PC-9 (cell line): ENCODE results near the gene COL23A1. TPM values are rescaled to one million over a fixed set of nuclear protein-coding genes. Genes with fewer than 3 reads are reported as not detected.
A peak's percentile ranks its signal among the peaks of the same experiment; 100 is the strongest.

Source experiments
- BruUV-seq: library from RNA; stranded (reverse); fragments of 400-500 nt; replicated peaks from 2 replicates; lab custom pipeline; 2021; lab: Mats Ljungman, UMichigan
- CTCF ChIA-PET: fragments of 300-600 bp; sonication (Branson Sonifier 250); formaldehyde crosslinking; loops from one replicate; lab custom pipeline; 2022; ENCODE audit warnings: antibody characterized with exemption; lab: Charles Lee
- POLR2A ChIA-PET: fragments of 300-600 bp; sonication (Branson Sonifier 250); formaldehyde crosslinking; loops from one replicate; lab custom pipeline; 2022; ENCODE audit warnings: antibody characterized with exemption; ENCODE audit not compliant: unreplicated experiment; lab: Charles Lee
- DNase-seq, 2 experiments: peaks; one replicate each; pipeline versions ENCODE4 v3.0.0 to v3.0.0-alpha.2; 2015 to 2022; ENCODE audit warnings: mixed read lengths in 1 of 2
- H2AFZ ChIP-seq: fragments of 200-600 bp; sonication (generic); 2 replicates; pipeline ENCODE4 v1.8.1; 2017; ENCODE audit warnings: antibody characterized with exemption
- H3F3A ChIP-seq: fragments of 200-600 bp; sonication (generic); 2 replicates; pipeline ENCODE4 v1.8.1; 2017; ENCODE audit warnings: antibody characterized with exemption, mild to moderate bottlenecking, low read depth; ENCODE audit not compliant: insufficient read depth
- H3K27ac ChIP-seq: fragments of 200-600 bp; sonication (generic); 2 replicates; pipeline ENCODE4 v1.6.1; 2016; ENCODE audit warnings: mixed run types
- H3K27me3 ChIP-seq: fragments of 200-600 bp; sonication (generic); 2 replicates; pipeline ENCODE4 v1.6.1; 2016; ENCODE audit warnings: low read depth, mixed run types; ENCODE audit not compliant: insufficient read depth
- H3K36me3 ChIP-seq: fragments of 200-600 bp; sonication (generic); 2 replicates; pipeline ENCODE4 v1.6.1; 2016; ENCODE audit warnings: low read depth, mixed run types
- H3K4me1 ChIP-seq: fragments of 200-600 bp; sonication (generic); replicated peaks from 2 replicates; pipeline ENCODE4 v1.6.1; 2016; ENCODE audit warnings: mixed run types; ENCODE audit not compliant: insufficient read depth
- H3K4me2 ChIP-seq: fragments of 200-600 bp; sonication (generic); 2 replicates; pipeline ENCODE4 v1.6.1; 2017; ENCODE audit warnings: mixed run types
- H3K4me3 ChIP-seq: fragments of 200-600 bp; sonication (generic); 2 replicates; pipeline ENCODE4 v1.6.1; 2016; ENCODE audit warnings: mixed run types
- H3K79me2 ChIP-seq: fragments of 200-600 bp; sonication (generic); 2 replicates; pipeline ENCODE4 v1.6.1; 2017; ENCODE audit warnings: low read depth, mixed run types
- H3K9me2 ChIP-seq: fragments of 200-600 bp; sonication (generic); 2 replicates; pipeline ENCODE4 v1.8.1; 2017; ENCODE audit warnings: mild to moderate bottlenecking; ENCODE audit not compliant: insufficient read depth
- H3K9me3 ChIP-seq: fragments of 200-600 bp; sonication (generic); 2 replicates; pipeline ENCODE4 v1.8.1; 2016; ENCODE audit warnings: low read depth; ENCODE audit not compliant: insufficient read depth
- H4K20me1 ChIP-seq: fragments of 200-600 bp; sonication (generic); 2 replicates; pipeline ENCODE4 v1.8.1; 2017; ENCODE audit not compliant: insufficient read depth
- EZH2 ChIP-seq: fragments of 200-600 bp; sonication (generic); IDR thresholded peaks from 2 replicates; pipeline ENCODE4 v1.8.0; 2017; ENCODE audit warnings: antibody characterized with exemption, low read depth
- intact Hi-C: fragments of 100-400 bp; cut with micrococcal nuclease; formaldehyde crosslinking; loops from one replicate; pipeline ENCODE4 v1.10.0; 2022; ENCODE audit not compliant: unreplicated experiment
- total RNA-seq: library from RNA; stranded (reverse); gene quantifications from 2 replicates; pipeline ENCODE4 v1.2.3, GENCODE V29; 2021
- TF ChIP-seq, protein P1 (sequence below): fragments of 200-600 bp; sonication (generic); conservative IDR thresholded peaks from 2 replicates; pipeline ENCODE4 v1.6.1; 2017; ENCODE audit warnings: mixed run types, antibody characterized with exemption, mild to moderate bottlenecking, moderate library complexity

The COL23A1 gene
- total RNA-seq, 1 experiment from 2014 or later = not detected

GRCh38 chr5:178453224-178453623 is 137.0 kb downstream of the COL23A1 start:
- H3K9me3 ChIP-seq = no peaks in the 10 kb centered on the region
- H3K36me3 ChIP-seq = no peaks in the 10 kb centered on the region
- no peaks in the 10 kb centered on the region for H3F3A ChIP-seq
- intact Hi-C loops = no loop called here
- no peak for DNase-seq
- H2AFZ ChIP-seq = no peak overlapping the region
- H3K4me1 ChIP-seq = no peaks in the 10 kb centered on the region
- CTCF ChIA-PET = no interaction called here
- no peaks in the 10 kb centered on the region for H4K20me1 ChIP-seq
- no peaks in the 10 kb centered on the region for H3K9me2 ChIP-seq
- no peak overlapping the region for H3K4me3 ChIP-seq
- POLR2A ChIA-PET = no interaction called here
- H3K27me3 ChIP-seq = peaks cover 97% of the 10 kb centered on the region
- H3K79me2 ChIP-seq = no peaks in the 10 kb centered on the region
- BruUV-seq = no TSS peak
- TF ChIP-seq EZH2 = no peak
- TF ChIP-seq, protein P1, sequence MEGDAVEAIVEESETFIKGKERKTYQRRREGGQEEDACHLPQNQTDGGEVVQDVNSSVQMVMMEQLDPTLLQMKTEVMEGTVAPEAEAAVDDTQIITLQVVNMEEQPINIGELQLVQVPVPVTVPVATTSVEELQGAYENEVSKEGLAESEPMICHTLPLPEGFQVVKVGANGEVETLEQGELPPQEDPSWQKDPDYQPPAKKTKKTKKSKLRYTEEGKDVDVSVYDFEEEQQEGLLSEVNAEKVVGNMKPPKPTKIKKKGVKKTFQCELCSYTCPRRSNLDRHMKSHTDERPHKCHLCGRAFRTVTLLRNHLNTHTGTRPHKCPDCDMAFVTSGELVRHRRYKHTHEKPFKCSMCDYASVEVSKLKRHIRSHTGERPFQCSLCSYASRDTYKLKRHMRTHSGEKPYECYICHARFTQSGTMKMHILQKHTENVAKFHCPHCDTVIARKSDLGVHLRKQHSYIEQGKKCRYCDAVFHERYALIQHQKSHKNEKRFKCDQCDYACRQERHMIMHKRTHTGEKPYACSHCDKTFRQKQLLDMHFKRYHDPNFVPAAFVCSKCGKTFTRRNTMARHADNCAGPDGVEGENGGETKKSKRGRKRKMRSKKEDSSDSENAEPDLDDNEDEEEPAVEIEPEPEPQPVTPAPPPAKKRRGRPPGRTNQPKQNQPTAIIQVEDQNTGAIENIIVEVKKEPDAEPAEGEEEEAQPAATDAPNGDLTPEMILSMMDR = no peak
- H3K27ac ChIP-seq = no peak overlapping the region
- no peak overlapping the region for H3K4me2 ChIP-seq

DNA sequence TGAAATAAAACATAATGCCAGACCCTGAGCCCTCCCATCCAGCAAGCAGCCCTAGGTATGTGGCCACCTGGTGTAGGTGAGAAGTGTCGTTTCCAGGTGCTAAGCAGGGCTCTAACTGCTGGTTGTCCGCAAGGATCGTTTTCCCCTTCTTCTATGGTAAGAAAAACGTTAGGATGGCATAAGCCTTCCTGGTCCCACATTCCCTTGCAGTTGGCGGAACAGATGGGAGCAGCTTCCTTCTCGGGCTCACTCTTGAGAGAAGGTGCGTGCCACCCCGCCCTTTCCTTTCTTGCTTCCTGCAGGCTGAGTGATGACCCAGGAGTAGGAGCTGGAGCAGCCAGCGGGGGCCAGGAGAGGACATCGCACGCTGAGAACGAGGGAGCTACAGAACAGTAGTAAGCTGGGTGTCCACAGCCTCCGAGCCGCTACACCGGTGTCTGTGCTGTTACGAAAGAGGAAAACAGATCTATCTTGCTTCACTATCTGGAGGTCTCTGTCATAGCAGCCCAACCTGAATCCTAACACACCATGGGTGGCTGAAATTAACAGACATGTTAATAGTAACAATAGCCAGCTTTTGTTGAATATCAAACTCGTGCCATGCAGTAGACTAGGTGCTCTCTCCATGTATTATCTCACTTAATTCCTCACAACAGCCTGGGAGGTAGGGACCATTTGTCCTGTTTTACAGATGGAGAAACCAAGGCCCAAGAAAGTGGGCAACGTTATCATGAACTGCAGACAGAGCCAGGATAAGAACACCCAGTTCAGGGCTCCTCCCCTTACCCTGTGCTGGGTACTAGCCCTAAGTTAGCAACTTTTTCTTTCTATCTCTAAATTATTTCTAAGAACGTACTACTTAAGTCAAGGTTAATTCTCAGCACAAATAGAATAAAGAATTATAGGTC is 139.8 kb downstream of the COL23A1 start:
- no peak overlapping the region for H2AFZ ChIP-seq
- H3F3A ChIP-seq = no peaks in the 10 kb centered on the region
- H3K4me3 ChIP-seq = no peak overlapping the region
- no peaks in the 10 kb centered on the region for H3K9me3 ChIP-seq
- TF ChIP-seq, protein P1 = no peak
- no peak for TF ChIP-seq EZH2
- H3K9me2 ChIP-seq = no peaks in the 10 kb centered on the region
- no peak for DNase-seq
- no TSS peak for BruUV-seq
- POLR2A ChIA-PET = no interaction called here
- H3K27me3 ChIP-seq = peaks cover 86% of the 10 kb centered on the region
- H3K79me2 ChIP-seq = no peaks in the 10 kb centered on the region
- intact Hi-C loops = no loop called here
- H4K20me1 ChIP-seq = no peaks in the 10 kb centered on the region; the same call in 1 of the 2 replicates
- no peaks in the 10 kb centered on the region for H3K36me3 ChIP-seq
- CTCF ChIA-PET = no interaction called here
- no peak overlapping the region for H3K27ac ChIP-seq
- no peak overlapping the region for H3K4me2 ChIP-seq
- H3K4me1 ChIP-seq = no peaks in the 10 kb centered on the region

- intact Hi-C loops = no loop called here
- no peak for DNase-seq
- POLR2A ChIA-PET = no interaction called here
- no peak overlapping the region for H3K4me2 ChIP-seq
- CTCF ChIA-PET = no interaction called here
- no peak overlapping the region for H2AFZ ChIP-seq
- H4K20me1 ChIP-seq = no peaks in the 10 kb centered on the region; the same call in 1 of the 2 replicates
- no peaks in the 10 kb centered on the region for H3K9me3 ChIP-seq
- H3K27me3 ChIP-seq = peaks cover 85% of the 10 kb centered on the region
- no peak overlapping the region for H3K4me3 ChIP-seq
- H3K9me2 ChIP-seq = no peaks in the 10 kb centered on the region
- H3K36me3 ChIP-seq = no peaks in the 10 kb centered on the region
- TF ChIP-seq, protein P1 = no peak
- TF ChIP-seq EZH2 = 0 out of 2 replicates have a peak, but pooled peaks have one; percentile 51
- no TSS peak for BruUV-seq
- H3K79me2 ChIP-seq = no peaks in the 10 kb centered on the region
- H3K27ac ChIP-seq = no peak overlapping the region
- no peaks in the 10 kb centered on the region for H3K4me1 ChIP-seq
- H3F3A ChIP-seq = no peaks in the 10 kb centered on the region
These were observed 140.8 kb downstream of the COL23A1 start for GRCh38 chr5:178449163-178450070.
